ENCODE data around the gene TCFL5. TPM values are rescaled to one million over a fixed set of nuclear protein-coding genes. Genes with fewer than 3 reads are reported as not detected.

The TCFL5 gene
- total and polyA plus RNA-seq, 10 of the 15 experiments (the other 5 are each of a cell fraction or from before 2014, with no cell fraction given): 0.48 to 8.1 (median 3.8) TPM

- H3K4me3 ChIP-seq: no peak overlapping the region
- intact Hi-C loops (cut with micrococcal nuclease; ENCODE audit: unreplicated experiment) (loop anchor here (1.0 to 5.0 kb wide), 3 partner anchors 139 to 305 kb away; no protein-coding TSS in a partner anchor), in situ Hi-C loops (cut with MboI) (no loop called here)
- no peaks in the 10 kb centered on the region for H3K9me3 ChIP-seq (replicated peaks; ENCODE audit: control insufficient read depth, insufficient read depth, low read length)
- ChIA-PET SMC1A (ENCODE audit: uncharacterized antibody, unreplicated experiment) (interaction anchor here (0.6 to 1.4 kb wide), 6 partner anchors 10 to 398 kb away, joined by 3 to 4 read pairs (median 4); partner anchors contain the start of gene MRGBP), CTCF (interaction anchor here (0.5 to 4.4 kb wide), 21 partner anchors 12 to 398 kb away, joined by 3 to 43 read pairs (median 4); partner anchors contain the start of gene MRGBP), POLR2A (interaction anchor here (0.6 to 1.6 kb wide), 3 partner anchors 14 to 640 kb away, joined by 3 to 6 read pairs (median 4); no protein-coding TSS in a partner anchor), RAD21 (ENCODE audit: unreplicated experiment) (interaction anchor here (0.8 to 1.6 kb wide), 5 partner anchors 11 to 16 kb away, joined by 3 to 6 read pairs (median 5); partner anchors contain the start of gene MRGBP)
- H3K9ac ChIP-seq (ENCODE audit: control insufficient read depth, insufficient read depth, low read length): no peak overlapping the region
- no peak for FAIRE-seq
- no TSS peak for BruUV-seq (replicated peaks)
- TF ChIP-seq SMAD5 (IDR thresholded peaks at IDR 0.05; ENCODE audit: low read depth) (no peak), ZBTB40 (IDR thresholded peaks at IDR 0.05; ENCODE audit: borderline replicate concordance) (no peak), PAX5 (IDR thresholded peaks at IDR 0.05; ENCODE audit: borderline replicate concordance, low read depth, low read length) (no peak), MTA3 (IDR thresholded peaks at IDR 0.05; ENCODE audit: borderline replicate concordance, low read length) (no peak), ZSCAN29 (IDR thresholded peaks at IDR 0.05) (no peak), ZNF217 (IDR thresholded peaks at IDR 0.05) (no peak)
- no peaks in the 10 kb centered on the region for H4K20me1 ChIP-seq (ENCODE audit: control insufficient read depth, insufficient read depth)
- WGBS (ENCODE audit: insufficient coverage, insufficient replicate concordance, low lambda C conversion rate, missing lambda C conversion rate): 83% methylated on average over 23 of the region's 23 CpGs
- peaks cover 12 to 32% of the 10 kb centered on the region in 2 experiments; a peak in 3 of 4 replicates for H3K36me3 ChIP-seq (ENCODE audit: control insufficient read depth in 2 of 2, insufficient read depth in 2 of 2, low read length in 1 of 2)
- no peak for DNase-seq (ENCODE audit: low read depth, low spot score)
- no peak overlapping the region for H2AFZ ChIP-seq (ENCODE audit: control insufficient read depth, low read depth, low read length)
- H3K4me1 ChIP-seq (ENCODE audit: control insufficient read depth, insufficient read depth, low read length): peaks cover 18% of the 10 kb centered on the region
- H3K27me3 ChIP-seq (replicated peaks in 1 of 2; ENCODE audit: control insufficient read depth in 2 of 2, insufficient read depth in 2 of 2, low read length in 1 of 2): no peaks in the 10 kb centered on the region
- H3K27ac ChIP-seq (ENCODE audit: control insufficient read depth, insufficient read depth): no peak overlapping the region
- peak overlapping the region; percentile 92 for H3K4me2 ChIP-seq (ENCODE audit: control insufficient read depth, insufficient read depth)
- ATAC-seq: no peak
- H3K79me2 ChIP-seq (ENCODE audit: control insufficient read depth, insufficient read depth, low read length): peaks cover 25% of the 10 kb centered on the region
Observed at GRCh38 chr20:62807444-62808210, 54.0 kb downstream of the TCFL5 start.
